GM12801 (cell line): ENCODE results near the gene TLL2.

ENCODE experiments used
- CTCF ChIP-seq: IDR thresholded peaks from one replicate; pipeline ENCODE4 v1.5.1; 2011; ENCODE audit warnings: control low read depth; ENCODE audit not compliant: insufficient read length; ENCODE audit errors: extremely low read depth

The TLL2 gene

GRCh38 chr10:96397902-96398301, 115.8 kb downstream of the TLL2 start:
- TF ChIP-seq CTCF: no peak

GRCh38 chr10:96395931-96396877, 117.5 kb downstream of the TLL2 start:
- TF ChIP-seq CTCF: peak; percentile 86

GRCh38 chr10:96390460-96390864, 123.3 kb downstream of the TLL2 start:
- TF ChIP-seq CTCF: no peak

GRCh38 chr10:96389785-96390184, 123.9 kb downstream of the TLL2 start:
- TF ChIP-seq CTCF: no peak

GRCh38 chr10:96387601-96388000, 126.1 kb downstream of the TLL2 start:
- no peak for TF ChIP-seq CTCF

GRCh38 chr10:96387161-96387560, 126.6 kb downstream of the TLL2 start:
- TF ChIP-seq CTCF: no peak

GRCh38 chr10:96384506-96384905, 129.2 kb downstream of the TLL2 start:
- TF ChIP-seq CTCF: no peak
